ENCODE results near the gene PRKAG2. TPM values are rescaled to one million over a fixed set of nuclear protein-coding genes. Genes with fewer than 3 reads are reported as not detected.

PRKAG2 gene
- total and polyA plus RNA-seq, 8 donors: 7.4 to 16.7 (median 9.2) TPM

DNA sequence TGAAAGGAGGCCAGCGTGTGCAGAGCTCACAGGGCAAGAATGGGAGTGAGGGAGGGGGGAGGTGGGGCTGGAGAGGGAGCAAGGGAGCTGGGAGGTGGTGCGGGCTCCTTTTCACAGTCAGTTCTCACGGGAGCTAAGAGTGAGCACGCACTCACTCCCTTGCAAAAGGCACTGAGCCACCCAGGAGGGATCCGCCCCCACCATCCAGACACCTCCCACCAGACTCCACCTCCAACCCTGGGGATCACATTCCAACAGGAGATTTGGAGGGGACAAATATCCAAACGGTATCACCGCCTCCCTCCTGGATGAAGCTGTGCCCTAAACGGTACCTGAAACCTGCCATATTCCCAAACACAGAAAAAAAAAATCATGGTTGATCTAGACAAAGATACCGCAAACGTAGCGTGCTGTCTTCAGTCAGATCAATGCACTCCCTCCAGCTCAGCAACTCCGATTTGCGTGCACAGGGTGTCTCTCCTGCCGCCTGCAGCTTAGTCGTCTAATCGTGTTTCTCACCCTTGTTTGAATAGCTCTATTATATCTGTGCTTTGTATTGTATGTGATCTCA, 20.3 kb upstream of the PRKAG2 start:
- H3K9me3 ChIP-seq: no peaks in the 10 kb centered on the region
- TF ChIP-seq, protein P1, sequence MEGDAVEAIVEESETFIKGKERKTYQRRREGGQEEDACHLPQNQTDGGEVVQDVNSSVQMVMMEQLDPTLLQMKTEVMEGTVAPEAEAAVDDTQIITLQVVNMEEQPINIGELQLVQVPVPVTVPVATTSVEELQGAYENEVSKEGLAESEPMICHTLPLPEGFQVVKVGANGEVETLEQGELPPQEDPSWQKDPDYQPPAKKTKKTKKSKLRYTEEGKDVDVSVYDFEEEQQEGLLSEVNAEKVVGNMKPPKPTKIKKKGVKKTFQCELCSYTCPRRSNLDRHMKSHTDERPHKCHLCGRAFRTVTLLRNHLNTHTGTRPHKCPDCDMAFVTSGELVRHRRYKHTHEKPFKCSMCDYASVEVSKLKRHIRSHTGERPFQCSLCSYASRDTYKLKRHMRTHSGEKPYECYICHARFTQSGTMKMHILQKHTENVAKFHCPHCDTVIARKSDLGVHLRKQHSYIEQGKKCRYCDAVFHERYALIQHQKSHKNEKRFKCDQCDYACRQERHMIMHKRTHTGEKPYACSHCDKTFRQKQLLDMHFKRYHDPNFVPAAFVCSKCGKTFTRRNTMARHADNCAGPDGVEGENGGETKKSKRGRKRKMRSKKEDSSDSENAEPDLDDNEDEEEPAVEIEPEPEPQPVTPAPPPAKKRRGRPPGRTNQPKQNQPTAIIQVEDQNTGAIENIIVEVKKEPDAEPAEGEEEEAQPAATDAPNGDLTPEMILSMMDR (IDR thresholded peaks at IDR 0.05): no peak
- H3K27ac ChIP-seq: no peak overlapping the region
- no peak for FAIRE-seq
- H3K36me3 ChIP-seq: no peaks in the 10 kb centered on the region
- WGBS, 2 donors: 3 to 7% methylated on average over 16 of the region's 16 CpGs
- H3K27me3 ChIP-seq: no peaks in the 10 kb centered on the region
- peak overlapping the region in 2 of 4 donors; percentile 20 to 24 for H3K4me3 ChIP-seq
- peak; percentile 67 to 86 (median 76) for ATAC-seq
- DNase-seq: peak in 4 of 6 donors; percentile 16 to 58 (median 34)
- peaks cover 0 to 4% (median 0%) of the 10 kb centered on the region in 3 donors for H3K4me1 ChIP-seq
- intact Hi-C loops (cut with DNase I): no loop called here

DNA sequence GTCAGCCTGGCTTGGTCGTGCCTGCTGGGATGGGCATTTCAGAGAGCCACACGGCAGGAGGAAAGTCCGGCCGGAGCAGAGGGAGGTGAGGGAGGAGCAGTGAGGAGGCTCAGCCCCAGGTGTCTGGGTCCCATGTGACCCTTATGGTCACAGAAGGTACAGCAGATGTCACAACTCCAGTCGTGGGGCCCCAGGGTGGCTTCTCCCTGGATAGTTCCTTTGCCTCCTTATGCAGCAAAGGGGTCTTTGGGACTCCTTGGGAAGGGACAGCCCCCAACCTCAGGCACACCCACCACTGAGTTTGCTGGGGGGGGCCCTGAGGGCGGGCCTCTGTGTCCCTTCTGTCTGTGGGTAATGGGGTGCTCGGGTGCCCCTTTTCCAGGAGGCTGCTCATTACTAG, 19.6 kb upstream of the PRKAG2 start:
- 81 to 86% methylated on average over 7 of the region's 7 CpGs for WGBS, 2 donors
- no peaks in the 10 kb centered on the region for H3K27me3 ChIP-seq
- TF ChIP-seq, protein P1 (IDR thresholded peaks at IDR 0.05): no peak
- no peak for ATAC-seq
- FAIRE-seq: no peak
- peaks cover 0 to 4% (median 0%) of the 10 kb centered on the region in 3 donors for H3K4me1 ChIP-seq
- H3K4me3 ChIP-seq: no peak overlapping the region
- H3K36me3 ChIP-seq: no peaks in the 10 kb centered on the region
- H3K9me3 ChIP-seq: no peaks in the 10 kb centered on the region
- DNase-seq: peak in 1 of 6 donors; percentile 7
- no peak overlapping the region for H3K27ac ChIP-seq
- intact Hi-C loops (cut with DNase I): no loop called here

DNA sequence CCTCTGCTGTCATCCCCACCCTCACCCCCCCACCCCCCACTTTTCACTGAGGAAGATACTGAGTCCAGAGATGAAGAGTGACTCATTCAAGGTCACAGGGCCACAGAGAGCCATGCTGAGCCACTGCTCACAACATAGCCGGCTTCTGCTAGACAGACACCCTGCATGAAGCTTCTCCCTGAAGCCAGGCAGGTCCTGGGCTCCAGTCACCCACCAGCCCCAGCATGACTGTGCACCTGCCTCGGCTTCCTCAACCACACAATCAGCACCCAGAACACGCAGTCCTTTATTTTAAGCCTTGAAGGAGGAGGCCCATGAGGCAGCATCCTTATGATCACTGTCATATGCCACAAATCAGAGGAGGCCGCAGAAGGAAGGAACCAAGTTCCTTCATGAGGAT, 19.2 kb upstream of the PRKAG2 start:
- intact Hi-C loops (cut with DNase I): no loop called here
- Histone ChIP-seq H3K4me1 (peaks cover 0 to 4% (median 0%) of the 10 kb centered on the region in 3 donors), H3K9me3 (no peaks in the 10 kb centered on the region), H3K27me3 (no peaks in the 10 kb centered on the region), H3K36me3 (no peaks in the 10 kb centered on the region), H3K4me3 (no peak overlapping the region), H3K27ac (no peak overlapping the region)
- no peak for ATAC-seq
- WGBS, 2 donors: 88 to 95% methylated on average over 4 of the region's 4 CpGs
- FAIRE-seq: no peak
- peak in 1 of 6 donors; percentile 2 for DNase-seq
- TF ChIP-seq, protein P1 (IDR thresholded peaks at IDR 0.05): no peak

DNA sequence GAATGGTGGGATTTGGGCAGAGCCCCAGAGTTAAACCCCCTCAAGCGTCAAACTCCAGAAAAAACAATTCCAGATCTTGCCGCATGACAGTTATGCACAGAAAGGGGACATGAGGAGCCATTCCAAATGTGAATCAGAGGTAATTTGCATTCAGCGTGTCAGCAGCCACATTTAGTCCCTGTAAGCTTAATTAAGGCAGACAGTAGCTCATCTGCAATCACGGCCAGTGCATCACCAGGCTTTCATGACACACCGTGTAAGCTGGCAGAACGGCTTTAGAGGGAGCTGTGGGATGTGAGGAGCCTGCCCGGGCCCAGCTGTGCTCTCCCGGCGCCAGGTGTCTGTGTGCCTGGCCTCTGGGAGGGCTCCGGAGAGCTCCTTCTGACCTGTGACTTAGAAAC, 18.7 kb upstream of the PRKAG2 start:
- 89 to 90% methylated on average over 10 of the region's 10 CpGs for WGBS, 2 donors
- Histone ChIP-seq H3K4me3 (no peak overlapping the region), H3K27me3 (no peaks in the 10 kb centered on the region), H3K4me1 (peaks cover 0 to 4% (median 0%) of the 10 kb centered on the region in 3 donors), H3K9me3 (no peaks in the 10 kb centered on the region), H3K36me3 (no peaks in the 10 kb centered on the region), H3K27ac (no peak overlapping the region)
- no peak for ATAC-seq
- DNase-seq: peak in 1 of 6 donors; percentile 8
- intact Hi-C loops (cut with DNase I): no loop called here
- no peak for FAIRE-seq
- TF ChIP-seq, protein P1 (IDR thresholded peaks at IDR 0.05): no peak

DNA sequence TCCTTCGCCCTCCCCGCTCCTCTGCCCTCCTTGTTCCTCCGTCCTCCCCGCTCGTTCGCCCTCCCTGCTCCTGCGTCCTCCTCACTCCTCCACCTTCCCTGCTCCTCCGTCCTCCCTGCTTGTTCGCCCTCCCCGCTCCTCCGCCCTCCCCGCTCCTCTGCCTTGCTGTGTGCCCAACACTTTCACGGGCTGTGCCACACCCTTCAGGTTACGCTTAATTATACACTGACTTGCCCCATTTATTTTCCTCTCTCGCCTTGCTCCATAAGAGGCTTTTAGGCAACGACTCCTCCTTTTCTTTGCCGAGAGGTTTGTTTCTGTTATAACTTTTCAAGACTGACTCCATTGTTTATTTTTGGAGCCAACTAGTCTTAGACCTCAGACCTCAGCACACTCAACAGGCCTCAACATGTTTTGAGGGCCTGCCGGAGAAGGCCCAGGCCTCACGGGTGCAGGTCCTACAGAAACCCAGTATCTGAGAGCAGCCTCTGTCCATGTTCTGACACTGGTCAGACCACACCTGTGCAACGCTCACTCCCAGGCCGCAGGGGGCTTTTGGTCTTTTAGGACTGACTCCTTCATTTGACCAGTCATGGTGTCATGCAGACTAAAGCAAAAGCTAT, 18.2 kb upstream of the PRKAG2 start:
- Histone ChIP-seq H3K27ac (no peak overlapping the region), H3K4me3 (no peak overlapping the region), H3K27me3 (no peaks in the 10 kb centered on the region), H3K9me3 (no peaks in the 10 kb centered on the region), H3K4me1 (peaks cover 0 to 4% (median 0%) of the 10 kb centered on the region in 3 donors), H3K36me3 (no peaks in the 10 kb centered on the region)
- TF ChIP-seq, protein P1 (IDR thresholded peaks at IDR 0.05): no peak
- no peak for FAIRE-seq
- peak in 1 of 6 donors; percentile 2 for DNase-seq
- no peak for ATAC-seq
- 89 to 93% methylated on average over 21 of the region's 21 CpGs for WGBS, 2 donors
- intact Hi-C loops (cut with DNase I): no loop called here
